ENCODE measurements around the gene MFSD6. TPM values are rescaled to one million over a fixed set of nuclear protein-coding genes. Genes with fewer than 3 reads are reported as not detected.

MFSD6 gene
- polyA plus RNA-seq, 3 donors, result 8.8 to 15.7 (median 12.9) TPM

DNA sequence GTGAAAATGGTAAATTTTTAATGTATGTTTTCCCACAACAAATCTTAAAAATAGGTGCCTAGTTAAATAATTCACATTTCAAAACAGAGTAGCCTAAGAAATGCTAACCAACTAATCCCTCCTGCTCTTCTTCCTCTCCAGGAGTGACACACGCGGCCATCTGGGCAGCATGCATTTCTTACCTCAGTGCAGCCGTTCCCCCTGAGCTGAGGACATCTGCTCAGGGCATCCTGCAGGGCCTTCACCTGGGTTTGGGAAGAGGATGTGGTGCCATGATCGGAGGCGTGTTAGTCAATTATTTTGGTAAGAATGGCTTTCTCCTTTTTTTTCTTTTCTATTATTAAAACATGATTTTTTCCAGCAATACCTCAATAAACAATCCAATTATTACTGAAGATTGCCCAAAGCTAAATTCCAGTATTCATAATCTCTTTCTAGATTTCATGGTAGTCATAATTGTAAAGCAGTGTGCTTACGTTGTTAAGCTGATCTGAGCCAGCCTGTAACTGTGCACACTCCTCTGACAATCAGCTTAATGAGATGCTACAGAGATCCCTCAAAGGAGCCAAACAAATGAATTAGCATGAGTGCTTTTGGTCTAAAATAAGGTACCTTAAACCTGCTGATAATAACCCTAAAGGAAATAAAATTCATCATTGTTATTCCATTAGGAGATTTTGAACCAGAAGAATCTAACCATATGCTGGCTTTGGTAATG is 80.5 kb downstream of the MFSD6 start:
- Mint-ChIP-seq H3K27ac (no peak overlapping the region), H3K9me3 (peaks cover 7 to 15% (median 9%) of the 10 kb centered on the region in 7 donors), H3K36me3 (peaks cover 58 to 60% of the 10 kb centered on the region in 2 donors), H3K27me3 (ENCODE audit: low read depth in 3 of 3) (no peaks in the 10 kb centered on the region), H3K4me1 (peaks cover 4% of the 10 kb centered on the region), H3K4me3 (no peak overlapping the region)
- no peaks in the 10 kb centered on the region for H3K27me3 ChIP-seq (ENCODE audit: control insufficient read depth in 2 of 2, insufficient read depth in 2 of 2, low read length in 2 of 2)
- no peak overlapping the region for H3K4me3 ChIP-seq (replicated peaks in 1 of 3; ENCODE audit: low read depth in 2 of 3, low read length in 3 of 3)
- H3K36me3 ChIP-seq (replicated peaks in 1 of 2; ENCODE audit: control insufficient read depth in 1 of 2, insufficient read depth in 2 of 2, low read length in 2 of 2), result peaks cover 26 to 55% of the 10 kb centered on the region in 2 donors
- H4K20me1 ChIP-seq (ENCODE audit: insufficient read depth, low read length), result no peaks in the 10 kb centered on the region
- H3K4me2 ChIP-seq (replicated peaks; ENCODE audit: extremely low read depth, low read length, poor library complexity, severe bottlenecking), result no peak overlapping the region
- no peak for DNase-seq
- H3K27ac ChIP-seq (ENCODE audit: low read depth in 1 of 2, low read length in 2 of 2), result no peak overlapping the region
- no peak overlapping the region for H3K9ac ChIP-seq (ENCODE audit: insufficient read depth, low read length, poor library complexity, severe bottlenecking)
- H3K79me2 ChIP-seq (ENCODE audit: insufficient read depth, low read length), result no peaks in the 10 kb centered on the region
- intact Hi-C loops (cut with micrococcal nuclease), result no loop called here
- no peak for TF ChIP-seq CTCF (IDR thresholded peaks at IDR 0.05)
- H3K9me3 ChIP-seq (replicated peaks in 1 of 2; ENCODE audit: control insufficient read depth in 1 of 2, insufficient read depth in 1 of 2, low read length in 2 of 2), result no peaks in the 10 kb centered on the region
- no CpG with 5 or more reads among the region's 6 CpGs for WGBS (ENCODE audit: insufficient coverage)
- H3K4me1 ChIP-seq (ENCODE audit: control insufficient read depth in 1 of 2, insufficient read depth in 2 of 2, low read length in 2 of 2), result no peaks in the 10 kb centered on the region
- no peak overlapping the region for H2AFZ ChIP-seq (ENCODE audit: insufficient read depth, low read depth, low read length, poor library complexity, severe bottlenecking)

DNA sequence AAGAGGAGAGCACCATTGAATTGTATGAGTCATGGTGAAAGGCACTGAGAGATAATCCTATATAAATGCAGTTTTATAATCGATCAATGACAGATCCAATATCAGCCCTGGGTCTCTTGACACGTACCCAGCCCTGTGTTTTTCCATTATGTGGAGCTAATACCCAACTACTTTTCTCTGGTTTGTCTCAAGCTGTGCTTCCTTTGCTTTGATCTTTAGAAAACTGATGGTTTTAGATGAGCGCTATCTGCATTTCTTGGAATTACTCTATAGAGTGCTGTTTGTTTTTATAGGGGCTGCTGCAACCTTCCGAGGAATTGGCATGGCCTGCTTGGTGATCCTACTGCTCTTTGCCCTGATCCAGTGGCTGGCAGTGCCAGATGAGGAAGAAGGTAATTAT is 81.3 kb downstream of the MFSD6 start:
- no peaks in the 10 kb centered on the region for H3K79me2 ChIP-seq (ENCODE audit: insufficient read depth, low read length)
- no peaks in the 10 kb centered on the region for H3K27me3 ChIP-seq (ENCODE audit: control insufficient read depth in 2 of 2, insufficient read depth in 2 of 2, low read length in 2 of 2)
- Mint-ChIP-seq H3K27ac (peak overlapping the region in 1 of 7 donors; percentile 67), H3K27me3 (ENCODE audit: low read depth in 3 of 3) (no peaks in the 10 kb centered on the region), H3K4me1 (peaks cover 4% of the 10 kb centered on the region), H3K4me3 (no peak overlapping the region), H3K9me3 (peaks cover 7 to 15% (median 9%) of the 10 kb centered on the region in 7 donors), H3K36me3 (peaks cover 59 to 60% of the 10 kb centered on the region in 2 donors)
- H3K4me2 ChIP-seq (replicated peaks; ENCODE audit: extremely low read depth, low read length, poor library complexity, severe bottlenecking), result no peak overlapping the region
- no peak overlapping the region for H3K27ac ChIP-seq (ENCODE audit: low read depth in 1 of 2, low read length in 2 of 2)
- no peak overlapping the region for H3K4me3 ChIP-seq (replicated peaks in 1 of 3; ENCODE audit: low read depth in 2 of 3, low read length in 3 of 3)
- no peak overlapping the region for H2AFZ ChIP-seq (ENCODE audit: insufficient read depth, low read depth, low read length, poor library complexity, severe bottlenecking)
- DNase-seq, result no peak
- no peaks in the 10 kb centered on the region for H4K20me1 ChIP-seq (ENCODE audit: insufficient read depth, low read length)
- no peak for TF ChIP-seq CTCF (IDR thresholded peaks at IDR 0.05)
- intact Hi-C loops (cut with micrococcal nuclease), result no loop called here
- no peaks in the 10 kb centered on the region for H3K9me3 ChIP-seq (replicated peaks in 1 of 2; ENCODE audit: control insufficient read depth in 1 of 2, insufficient read depth in 1 of 2, low read length in 2 of 2)
- H3K4me1 ChIP-seq (ENCODE audit: control insufficient read depth in 1 of 2, insufficient read depth in 2 of 2, low read length in 2 of 2), result no peaks in the 10 kb centered on the region
- WGBS (ENCODE audit: insufficient coverage), result 90% methylated on average over 2 of the region's 4 CpGs
- H3K36me3 ChIP-seq (replicated peaks in 1 of 2; ENCODE audit: control insufficient read depth in 1 of 2, insufficient read depth in 2 of 2, low read length in 2 of 2), result peaks cover 26 to 55% of the 10 kb centered on the region in 2 donors
- no peak overlapping the region for H3K9ac ChIP-seq (ENCODE audit: insufficient read depth, low read length, poor library complexity, severe bottlenecking)
